T1000 (cell line): ENCODE measurements around the gene OR52N1.

ENCODE experiments used
- DNase-seq: peaks from one replicate; lab custom pipeline; 2025; ENCODE audit warnings: mixed read lengths; lab: John Stamatoyannopoulos, UW

OR52N1 gene

DNA sequence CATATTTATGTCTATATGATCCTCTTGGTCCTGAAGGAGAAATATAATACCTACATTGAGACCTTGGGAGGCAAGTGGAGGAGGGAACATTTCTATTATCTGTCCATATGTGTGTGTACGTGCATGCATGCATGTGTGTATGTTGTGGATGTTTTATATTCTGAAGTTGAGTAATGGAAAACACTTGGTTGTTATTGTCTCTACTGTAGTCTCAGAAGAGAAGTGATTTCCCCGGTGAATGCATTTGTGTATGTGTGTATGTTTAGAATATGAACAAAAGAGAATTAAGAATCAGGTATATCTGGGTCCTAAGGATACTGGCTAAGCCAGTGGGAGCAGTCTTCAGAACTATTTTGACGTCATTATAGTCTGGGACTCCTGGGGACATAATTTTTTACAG lies at the start of gene OR52N1:
Gene OR52N1, minus strand, starts transcription at position 101 of the 400 bp plus-strand sequence. CDS start 2,449 bp downstream, outside the sequence.
- DNase-seq, result no peak

- DNase-seq, result no peak
Measured at GRCh38 chr11:5837695-5838094, 46.6 kb upstream of the OR52N1 start.

GRCh38 chr11:5833446-5833845 lies 42.4 kb upstream of the OR52N1 start:
- no peak for DNase-seq

- DNase-seq, result no peak
Measured at GRCh38 chr11:5831196-5831829, 40.2 kb upstream of the OR52N1 start.

DNA sequence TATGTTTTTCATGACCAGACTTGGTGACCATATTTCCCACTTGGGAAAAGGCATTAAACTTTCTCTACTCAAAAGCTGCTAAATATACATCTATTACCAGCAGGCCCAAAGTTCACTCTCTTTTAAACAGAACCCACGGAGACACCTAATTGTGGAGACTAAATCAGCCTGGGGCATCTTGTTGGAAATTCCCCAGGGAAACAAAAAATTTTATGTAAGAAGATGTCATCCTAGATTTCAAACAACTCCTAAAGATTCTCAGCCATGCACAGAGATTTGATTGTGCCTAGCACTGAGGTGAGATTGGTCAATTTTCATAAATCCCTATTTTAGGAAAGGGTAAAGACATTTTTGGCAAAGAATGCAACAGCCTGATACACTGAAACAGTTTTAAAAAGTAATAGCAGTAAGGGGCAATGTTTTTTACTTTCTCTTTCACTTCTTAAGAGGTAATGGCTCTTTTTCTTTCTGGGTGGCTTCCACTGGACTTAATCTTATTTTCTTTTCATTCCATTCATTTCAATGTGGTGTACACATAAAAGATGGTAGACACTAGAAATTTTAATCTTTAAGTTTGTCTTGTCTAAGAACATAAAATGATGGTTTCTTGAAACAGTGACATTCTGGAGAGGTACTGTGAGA lies 27.3 kb upstream of the OR52N1 start:
- no peak for DNase-seq

DNA sequence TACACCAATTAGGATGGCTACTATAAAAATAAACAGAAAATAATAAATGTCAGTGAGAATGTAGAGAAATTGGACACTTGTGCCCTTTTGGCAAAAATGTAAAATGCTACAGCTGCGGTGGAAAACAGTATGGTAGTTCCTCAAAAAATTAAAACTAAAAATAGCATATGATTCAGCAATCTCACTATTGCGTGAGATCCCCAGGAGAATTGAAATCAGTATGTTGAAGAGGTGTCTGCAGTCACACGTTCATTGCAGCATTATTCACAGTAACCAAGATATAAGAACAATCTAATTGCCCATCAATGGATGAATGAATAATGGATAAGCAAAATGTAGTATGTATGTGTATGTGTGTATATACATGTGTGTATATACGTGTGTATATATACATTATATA lies 24.5 kb upstream of the OR52N1 start:
- DNase-seq, result no peak

DNA sequence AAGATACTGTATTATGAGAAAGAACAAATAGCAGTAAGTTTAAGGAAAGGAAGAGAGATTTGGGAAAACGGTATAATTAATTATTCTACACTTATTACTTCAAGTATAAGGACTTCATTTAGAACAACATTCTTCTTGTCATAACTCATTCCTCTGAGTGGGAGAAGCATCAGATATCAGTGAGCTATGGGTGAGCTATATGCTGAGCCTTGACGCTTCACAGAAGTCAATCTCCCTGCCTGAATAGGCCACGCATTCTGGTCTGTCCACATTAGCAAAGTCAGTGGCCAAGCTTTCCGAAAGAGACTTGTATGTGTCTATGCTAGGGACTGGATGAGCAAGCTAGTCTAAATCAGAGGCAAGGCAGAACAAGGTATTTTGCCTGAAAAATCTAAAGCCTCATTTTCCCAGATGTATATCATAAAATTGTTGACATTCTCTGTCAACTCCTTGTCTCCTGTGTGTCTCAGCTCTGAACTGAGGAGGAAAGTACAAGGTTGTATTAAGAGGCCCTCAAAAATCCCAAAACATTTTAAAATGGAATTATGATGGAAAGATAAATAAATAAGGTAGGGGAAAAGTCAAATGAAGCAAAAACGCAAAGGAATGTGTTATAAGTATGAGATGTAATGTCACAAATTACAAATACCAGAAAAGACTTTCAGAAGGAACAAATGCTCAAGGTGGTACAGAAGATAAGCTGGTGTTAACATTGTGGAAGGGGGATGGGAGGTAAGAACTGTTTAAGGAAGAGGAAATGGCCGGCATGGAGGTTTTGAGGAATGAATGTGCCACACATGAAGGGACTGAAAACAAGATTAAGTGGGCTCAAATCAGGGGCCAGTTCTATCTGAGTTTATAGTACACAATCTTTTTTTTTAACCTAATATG lies 19.1 kb upstream of the OR52N1 start:
- no peak for DNase-seq

GRCh38 chr11:5809122-5809519 lies 18.1 kb upstream of the OR52N1 start:
- DNase-seq, result no peak

- peak; percentile 57 for DNase-seq
Measured at GRCh38 chr11:5808500-5809121, 17.5 kb upstream of the OR52N1 start, which contains the start of gene OR52N2. TSS of gene OR52N2 (plus strand) at chr11:5808924. CDS start at chr11:5820336, 11,412 bp downstream.

GRCh38 chr11:5807580-5807979 lies 16.5 kb upstream of the OR52N1 start:
- no peak for DNase-seq

- no peak for DNase-seq
Measured at GRCh38 chr11:5803982-5804381, 12.9 kb upstream of the OR52N1 start.

- DNase-seq, result no peak
Measured at GRCh38 chr11:5796541-5796940, 5.5 kb upstream of the OR52N1 start.

DNA sequence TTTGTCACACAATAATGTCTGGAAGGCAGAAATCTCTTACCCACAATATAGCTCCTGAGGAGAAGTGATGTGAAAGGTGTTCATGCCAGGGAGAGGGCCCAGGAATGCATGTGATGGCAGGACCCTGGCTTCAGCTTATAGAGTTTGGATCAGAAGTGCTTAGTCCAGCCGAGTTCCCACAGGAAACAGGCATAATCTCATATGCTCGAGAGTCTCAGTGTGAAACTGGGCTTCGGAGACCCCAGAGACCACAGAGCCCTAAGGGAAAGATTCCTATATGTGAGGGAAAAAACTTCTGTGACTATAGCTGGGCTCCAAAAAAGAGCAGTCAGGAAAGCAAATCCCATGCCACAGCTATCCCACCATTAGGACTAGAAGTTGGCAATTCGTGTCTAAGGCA lies 7.8 kb downstream of the OR52N1 start, which contains the start of gene OR52N5:
Gene OR52N5, minus strand, starts transcription at position 101 of the 400 bp plus-strand sequence. CDS start 4,721 bp downstream, outside the sequence.
- no peak for DNase-seq

GRCh38 chr11:5767056-5767455 lies 24.0 kb downstream of the OR52N1 start:
- DNase-seq, result no peak

DNA sequence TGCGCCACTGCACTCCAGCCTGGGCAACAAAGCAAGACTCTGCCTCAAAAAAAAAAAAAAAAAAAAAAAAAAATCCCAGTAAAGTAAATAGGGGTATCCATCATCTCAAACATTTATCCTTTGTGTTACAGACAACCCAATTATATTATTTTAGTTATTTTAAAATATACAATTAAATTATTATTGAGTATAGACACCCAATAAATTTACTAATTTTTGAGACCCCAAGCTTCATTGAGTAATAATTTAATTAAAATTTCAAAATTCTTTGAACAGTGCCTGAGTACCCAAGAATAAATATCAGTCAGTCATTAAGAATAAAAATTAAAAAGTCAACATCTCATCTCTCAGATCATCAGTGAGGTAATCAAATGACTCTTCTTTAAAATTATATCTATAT lies 37.1 kb downstream of the OR52N1 start, which contains the start of gene OR52N4:
Gene OR52N4, plus strand, starts transcription at position 301 of the 400 bp plus-strand sequence. CDS start 498 bp downstream, outside the sequence.
- DNase-seq, result no peak

DNA sequence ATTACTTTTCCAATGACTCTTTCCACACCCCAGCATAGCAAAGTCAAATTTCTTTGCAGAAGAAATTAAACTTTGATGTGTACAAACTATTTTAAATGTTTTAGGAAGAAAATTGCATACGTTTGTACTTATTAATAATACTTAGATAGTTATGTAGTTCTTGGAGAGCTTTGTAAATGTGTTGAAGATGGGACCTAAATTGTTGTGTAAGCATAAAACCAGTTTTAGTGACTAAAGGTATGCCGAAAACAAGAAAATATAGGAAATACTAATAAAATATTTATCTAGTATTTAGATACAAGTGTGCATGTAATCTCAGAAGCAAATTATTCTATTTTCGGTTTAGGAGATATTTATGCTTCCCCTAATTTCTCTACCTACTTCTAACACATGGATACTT lies 41.2 kb downstream of the OR52N1 start:
- DNase-seq, result no peak

- DNase-seq, result no peak
Measured at GRCh38 chr11:5746614-5747013, 44.5 kb downstream of the OR52N1 start.

GRCh38 chr11:5738431-5738830 lies 52.6 kb downstream of the OR52N1 start:
- DNase-seq, result no peak

DNA sequence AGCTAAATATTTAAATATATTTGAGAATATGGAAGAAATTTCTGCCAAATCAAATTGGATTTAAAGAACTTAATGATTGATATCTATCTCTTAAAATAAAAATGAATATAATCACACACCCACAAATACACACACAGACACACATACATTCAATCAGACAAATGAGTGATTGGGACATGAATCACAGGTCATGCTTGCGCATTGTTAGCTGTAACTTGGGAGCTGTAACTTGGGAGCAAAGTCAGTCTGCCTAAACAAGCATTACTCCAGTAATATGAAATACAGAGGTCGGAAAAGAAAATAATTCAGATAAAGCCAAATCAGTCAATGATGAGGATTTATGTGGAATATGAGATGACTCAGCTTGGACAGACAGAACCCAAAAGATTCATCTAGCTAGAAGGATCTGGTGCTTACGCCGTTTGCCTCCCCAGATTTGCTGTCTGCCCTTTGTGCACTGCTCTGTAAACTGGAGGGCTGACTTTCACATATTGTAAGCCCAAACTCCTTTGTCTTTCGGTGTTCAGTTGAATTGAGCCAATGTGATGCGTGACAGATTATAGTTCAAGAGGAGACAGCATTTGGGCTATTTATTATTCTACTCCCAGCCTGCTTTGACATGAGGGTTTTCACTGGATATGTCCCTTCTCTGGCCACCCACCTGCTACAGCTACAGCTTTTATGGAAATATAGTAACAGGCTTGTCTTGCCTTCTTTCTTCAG lies 53.2 kb downstream of the OR52N1 start:
- DNase-seq, result no peak

- no peak for DNase-seq
Measured at GRCh38 chr11:5737091-5737490, 54.0 kb downstream of the OR52N1 start.
